A673 (cell line): Measurements from ENCODE around the gene SMYD1.

Experiments used
- CTCF ChIP-seq: fragments of 300-800, 200-600 bp; sonication (generic); conservative IDR thresholded peaks from 2 replicates; pipeline ENCODE4 v1.5.1; 2017; ENCODE audit warnings: low read depth, mild to moderate bottlenecking, antibody characterized with exemption, low read length, moderate library complexity, mixed read lengths
- EZH2 ChIP-seq: fragments of 200-600 bp; sonication (generic); IDR thresholded peaks from 2 replicates; pipeline ENCODE4 v1.6.1; 2017; ENCODE audit warnings: borderline replicate concordance, low read depth, mild to moderate bottlenecking, mixed read lengths, antibody characterized with exemption, low read length; ENCODE audit not compliant: poor library complexity, severe bottlenecking

- TF ChIP-seq CTCF (no peak), EZH2 (no peak)
Measured at GRCh38 chr2:88161446-88162244, 94.0 kb downstream of the SMYD1 start.
